ENCODE data around the gene NMNAT2. TPM values are rescaled to one million over a fixed set of nuclear protein-coding genes. Genes with fewer than 3 reads are reported as not detected.
A peak's percentile ranks its signal among the peaks of the same experiment; 100 is the strongest.

Gene NMNAT2
- total and polyA plus RNA-seq, 12 donors = 0.35 to 6.1 (median 2.9) TPM

DNA sequence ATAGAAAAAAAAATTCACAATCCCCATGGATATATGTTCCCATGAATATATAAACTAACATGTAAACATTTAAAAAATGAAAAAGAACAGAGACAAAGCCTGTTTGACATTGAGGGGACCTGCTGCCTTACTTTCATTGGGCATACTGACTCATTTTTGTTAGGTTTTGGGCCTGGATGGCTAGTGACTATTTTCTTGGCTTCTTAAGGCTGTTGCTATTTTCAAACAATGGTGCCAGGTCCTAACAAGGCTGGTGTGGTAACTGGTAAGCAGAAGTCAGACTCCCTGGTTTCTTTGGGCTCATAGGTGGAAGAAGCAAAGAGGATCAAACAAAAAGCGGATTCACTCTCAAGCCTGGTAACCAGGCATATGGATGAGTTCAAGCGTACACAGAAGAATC is 181.1 kb downstream of the NMNAT2 start:
- no peak for DNase-seq
- intact Hi-C loops (cut with DNase I) = no loop called here
- Histone ChIP-seq H3K36me3 (replicated peaks in 1 of 2) (no peaks in the 10 kb centered on the region), H3K4me3 (no peak overlapping the region), H3K9me3 (replicated peaks in 1 of 3) (no peaks in the 10 kb centered on the region), H3K27ac (no peak overlapping the region), H3K27me3 (no peaks in the 10 kb centered on the region), H3K4me1 (replicated peaks in 1 of 2) (peaks cover 4 to 8% of the 10 kb centered on the region in 2 donors)
- no peak for TF ChIP-seq POLR2A (IDR thresholded peaks at IDR 0.05)
- TF ChIP-seq, protein P1, sequence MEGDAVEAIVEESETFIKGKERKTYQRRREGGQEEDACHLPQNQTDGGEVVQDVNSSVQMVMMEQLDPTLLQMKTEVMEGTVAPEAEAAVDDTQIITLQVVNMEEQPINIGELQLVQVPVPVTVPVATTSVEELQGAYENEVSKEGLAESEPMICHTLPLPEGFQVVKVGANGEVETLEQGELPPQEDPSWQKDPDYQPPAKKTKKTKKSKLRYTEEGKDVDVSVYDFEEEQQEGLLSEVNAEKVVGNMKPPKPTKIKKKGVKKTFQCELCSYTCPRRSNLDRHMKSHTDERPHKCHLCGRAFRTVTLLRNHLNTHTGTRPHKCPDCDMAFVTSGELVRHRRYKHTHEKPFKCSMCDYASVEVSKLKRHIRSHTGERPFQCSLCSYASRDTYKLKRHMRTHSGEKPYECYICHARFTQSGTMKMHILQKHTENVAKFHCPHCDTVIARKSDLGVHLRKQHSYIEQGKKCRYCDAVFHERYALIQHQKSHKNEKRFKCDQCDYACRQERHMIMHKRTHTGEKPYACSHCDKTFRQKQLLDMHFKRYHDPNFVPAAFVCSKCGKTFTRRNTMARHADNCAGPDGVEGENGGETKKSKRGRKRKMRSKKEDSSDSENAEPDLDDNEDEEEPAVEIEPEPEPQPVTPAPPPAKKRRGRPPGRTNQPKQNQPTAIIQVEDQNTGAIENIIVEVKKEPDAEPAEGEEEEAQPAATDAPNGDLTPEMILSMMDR (IDR thresholded peaks at IDR 0.05) = no peak
- 94 to 98% (median 95%) methylated on average over 2 of the region's 2 CpGs for WGBS, 4 donors

DNA sequence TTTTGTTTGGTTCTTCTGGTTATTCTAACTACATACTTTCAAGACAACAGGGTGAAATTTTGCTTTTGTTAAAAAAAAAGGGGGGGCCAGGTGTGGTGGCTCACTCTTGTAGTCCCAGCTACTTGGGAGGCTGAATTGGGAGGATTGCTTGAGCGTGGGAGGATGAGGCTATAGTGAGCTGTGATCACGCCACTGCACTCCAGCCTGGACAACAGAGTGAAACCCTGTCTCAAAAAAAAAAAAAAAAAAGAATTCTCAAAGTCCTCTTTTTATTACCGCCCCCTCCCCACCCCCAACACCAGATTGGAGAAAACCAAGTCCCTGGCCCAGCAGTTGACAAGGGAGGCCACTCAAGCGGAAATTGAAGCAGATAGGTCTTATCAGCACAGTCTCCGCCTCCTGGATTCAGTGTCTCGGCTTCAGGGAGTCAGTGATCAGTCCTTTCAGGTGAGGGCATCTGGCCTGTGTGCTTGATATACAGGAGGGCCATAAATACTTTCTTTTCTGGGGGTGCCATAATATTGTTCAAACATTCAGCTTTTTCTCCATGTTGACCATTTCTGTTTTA is 181.9 kb downstream of the NMNAT2 start:
- H3K27ac ChIP-seq = no peak overlapping the region
- no peaks in the 10 kb centered on the region for H3K27me3 ChIP-seq
- H3K4me1 ChIP-seq (replicated peaks in 1 of 2) = peaks cover 4 to 8% of the 10 kb centered on the region in 2 donors
- WGBS, 4 donors = 69 to 90% (median 85%) methylated on average over 6 of the region's 6 CpGs
- no peaks in the 10 kb centered on the region for H3K36me3 ChIP-seq (replicated peaks in 1 of 2)
- no peak for DNase-seq
- no peaks in the 10 kb centered on the region for H3K9me3 ChIP-seq (replicated peaks in 1 of 3)
- no peak overlapping the region for H3K4me3 ChIP-seq
- intact Hi-C loops (cut with DNase I) = no loop called here
- TF ChIP-seq, protein P1 (IDR thresholded peaks at IDR 0.05) = no peak
- no peak for TF ChIP-seq POLR2A (IDR thresholded peaks at IDR 0.05)

DNA sequence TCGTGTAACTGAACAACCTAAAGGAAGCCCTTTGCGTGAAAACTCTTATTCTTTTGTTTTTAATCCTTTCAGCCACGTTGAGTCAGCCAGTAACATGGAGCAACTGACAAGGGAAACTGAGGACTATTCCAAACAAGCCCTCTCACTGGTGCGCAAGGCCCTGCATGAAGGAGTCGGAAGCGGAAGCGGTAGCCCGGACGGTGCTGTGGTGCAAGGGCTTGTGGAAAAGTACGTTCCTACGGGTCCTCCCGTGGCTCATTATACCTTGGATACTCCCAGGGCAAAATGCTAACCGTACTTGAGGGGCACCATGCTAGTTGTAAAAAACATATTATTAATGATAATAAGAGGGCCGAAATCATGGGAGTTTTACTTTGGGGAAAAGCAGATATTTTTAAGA is 182.7 kb downstream of the NMNAT2 start:
- DNase-seq = peak in 1 of 7 donors; percentile 26
- TF ChIP-seq POLR2A (IDR thresholded peaks at IDR 0.05) = no peak
- H3K9me3 ChIP-seq (replicated peaks in 1 of 3) = no peaks in the 10 kb centered on the region
- 83 to 88% (median 84%) methylated on average over 14 of the region's 14 CpGs for WGBS, 4 donors
- H3K36me3 ChIP-seq (replicated peaks in 1 of 2) = no peaks in the 10 kb centered on the region
- no peaks in the 10 kb centered on the region for H3K27me3 ChIP-seq
- peaks cover 4 to 8% of the 10 kb centered on the region in 2 donors for H3K4me1 ChIP-seq (replicated peaks in 1 of 2)
- H3K4me3 ChIP-seq = peak overlapping the region in 1 of 4 donors; percentile 50
- intact Hi-C loops (cut with DNase I) = no loop called here
- H3K27ac ChIP-seq = peak overlapping the region in 2 of 5 donors; percentile 80 to 83

DNA sequence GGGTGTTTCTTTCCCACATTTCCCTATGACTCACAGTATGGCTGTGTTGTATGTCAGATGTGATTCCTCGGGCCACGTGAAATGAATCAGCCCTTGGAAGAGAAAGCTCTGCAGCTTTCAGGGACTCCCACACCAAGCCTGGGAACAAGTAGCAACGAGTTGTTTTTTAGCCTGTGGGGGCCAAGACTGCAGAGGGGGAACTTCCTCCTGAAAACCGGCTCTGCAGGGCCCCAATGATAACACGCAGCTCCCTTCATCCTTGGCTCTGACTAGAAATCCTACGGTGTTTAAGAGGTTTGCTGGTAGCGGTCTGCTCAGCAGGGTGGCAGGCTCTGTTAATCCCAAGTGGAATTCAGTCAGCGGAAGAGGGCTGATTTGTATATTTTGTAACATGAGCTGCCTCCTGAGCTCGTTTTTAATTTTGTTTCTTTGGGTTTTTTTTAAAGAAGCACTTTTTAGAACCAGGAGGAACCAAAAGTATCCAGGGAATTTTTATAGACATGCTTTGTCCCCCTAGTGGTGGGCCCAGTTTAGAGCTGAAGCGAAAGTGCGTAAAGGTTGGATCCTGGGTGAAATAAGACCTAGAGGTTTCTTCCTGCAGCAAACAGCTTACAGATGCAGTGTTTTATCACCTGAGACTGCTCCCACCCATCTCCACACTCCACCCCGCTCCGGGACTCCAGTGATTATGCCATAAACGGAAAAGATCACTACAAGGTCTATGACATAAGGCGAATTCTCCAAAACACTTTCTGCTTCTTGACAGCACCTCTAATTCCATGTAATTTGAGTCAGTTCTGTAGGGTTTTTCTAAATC is 183.3 kb downstream of the NMNAT2 start:
- no peaks in the 10 kb centered on the region for H3K36me3 ChIP-seq (replicated peaks in 1 of 2)
- intact Hi-C loops (cut with DNase I) = no loop called here
- peak; percentile 50 to 83 (median 77) for DNase-seq
- H3K27ac ChIP-seq = peak overlapping the region in 4 of 5 donors; percentile 9 to 84 (median 82)
- no peaks in the 10 kb centered on the region for H3K9me3 ChIP-seq (replicated peaks in 1 of 3)
- TF ChIP-seq POLR2A (IDR thresholded peaks at IDR 0.05) = peak in 1 of 2 donors; percentile 40
- TF ChIP-seq, protein P1 (IDR thresholded peaks at IDR 0.05) = peak; percentile 66 to 81 (median 73)
- H3K27me3 ChIP-seq = no peaks in the 10 kb centered on the region
- H3K4me1 ChIP-seq (replicated peaks in 1 of 2) = peaks cover 4 to 8% of the 10 kb centered on the region in 2 donors
- WGBS, 4 donors = 15 to 30% (median 22%) methylated on average over 15 of the region's 15 CpGs
- H3K4me3 ChIP-seq = peak overlapping the region in 2 of 4 donors; percentile 24 to 50

Measured in adrenal gland (tissue), 12 donors.